H54 (cell line): ENCODE measurements around the gene SETD3.

Source experiments
- DNase-seq: peaks from one replicate; pipeline ENCODE4 v3.0.0; 2011; ENCODE audit warnings: low spot score, mixed read lengths; ENCODE audit not compliant: insufficient read length
- FAIRE-seq: peaks from 3 replicates; lab custom pipeline; 2011; peaks lifted over from hg19 to GRCh38; lab: Jason Lieb, UNC
- POLR2A ChIP-seq: IDR thresholded peaks from 2 replicates; pipeline ENCODE4 v1.6.1; 2011; ENCODE audit warnings: low read depth, mild to moderate bottlenecking, low read length

SETD3 gene

GRCh38 chr14:99479906-99480869 is at the start of gene SETD3:
SETD3 (minus strand) TSS chr14:99480859; CDS start chr14:99465805, 15,054 bp downstream.
- DNase-seq (peak; percentile 52), FAIRE-seq (peak; percentile 57)
- peak; percentile 22; the same call in 1 of the 2 replicates for TF ChIP-seq POLR2A

GRCh38 chr14:99529899-99530298 is 49.2 kb upstream of the SETD3 start:
- FAIRE-seq (no peak), DNase-seq (no peak)
- no peak for TF ChIP-seq POLR2A

- FAIRE-seq: no peak
- TF ChIP-seq POLR2A: no peak
- no peak for DNase-seq
Measured at GRCh38 chr14:99527427-99528076, 46.9 kb upstream of the SETD3 start.

GRCh38 chr14:99527026-99527425 is 46.4 kb upstream of the SETD3 start:
- no peak for FAIRE-seq
- DNase-seq: no peak
- TF ChIP-seq POLR2A: no peak

- no peak for TF ChIP-seq POLR2A
- FAIRE-seq (no peak), DNase-seq (no peak)
Measured at GRCh38 chr14:99525699-99526080, 45.0 kb upstream of the SETD3 start.

- no peak for TF ChIP-seq POLR2A
- FAIRE-seq: peak; percentile 88
Measured at GRCh38 chr14:99524804-99525698, 44.4 kb upstream of the SETD3 start.

GRCh38 chr14:99524091-99524661 is 43.5 kb upstream of the SETD3 start:
- no peak for DNase-seq
- FAIRE-seq: no peak
- no peak for TF ChIP-seq POLR2A

More at GRCh38 chr14:99524804-99525698, 44.4 kb upstream of the SETD3 start:
- DNase-seq: peak; percentile 77

GRCh38 chr14:99523704-99524055 is 43.0 kb upstream of the SETD3 start:
- DNase-seq: no peak
- no peak for TF ChIP-seq POLR2A
- no peak for FAIRE-seq

GRCh38 chr14:99522934-99523703 is 42.5 kb upstream of the SETD3 start:
- DNase-seq (no peak), FAIRE-seq (no peak)
- TF ChIP-seq POLR2A: no peak

- DNase-seq (peak; percentile 74), FAIRE-seq (peak; percentile 86)
- TF ChIP-seq POLR2A: no peak
Measured at GRCh38 chr14:99522457-99522891, 41.8 kb upstream of the SETD3 start.

GRCh38 chr14:99522025-99522401 is 41.4 kb upstream of the SETD3 start:
- FAIRE-seq (no peak), DNase-seq (no peak)
- TF ChIP-seq POLR2A: no peak

- no peak for FAIRE-seq
- no peak for DNase-seq
- no peak for TF ChIP-seq POLR2A
Measured at GRCh38 chr14:99521176-99522024, 40.7 kb upstream of the SETD3 start.
